A673 (cell line): ENCODE results near the gene THSD4. TPM values are rescaled to one million over a fixed set of nuclear protein-coding genes. Genes with fewer than 3 reads are reported as not detected.

Experiments used
- BruUV-seq: library from RNA; stranded (reverse); fragments of 400-500 nt; replicated peaks from 2 replicates; lab custom pipeline; 2021; lab: Mats Ljungman, UMichigan
- CTCF ChIA-PET: fragments of 300-600 bp; sonication (Branson Sonifier 250); formaldehyde crosslinking; loops from one replicate; lab custom pipeline; 2022; ENCODE audit warnings: antibody characterized with exemption; lab: Charles Lee
- POLR2A ChIA-PET: fragments of 300-600 bp; sonication (Branson Sonifier 250); formaldehyde crosslinking; loops from one replicate; lab custom pipeline; 2022; ENCODE audit warnings: antibody characterized with exemption; ENCODE audit not compliant: low non-redundant PET; lab: Charles Lee
- DNase-seq: peaks from one replicate; pipeline ENCODE4 v3.0.0-alpha.2; 2015; ENCODE audit warnings: low spot score
- H3K27ac ChIP-seq: fragments of 200-600 bp; sonication (generic); 2 replicates; pipeline ENCODE4 v1.5.1; 2016; ENCODE audit warnings: mixed run types, low read depth, mild to moderate bottlenecking, mixed read lengths, antibody characterized with exemption, low read length; ENCODE audit not compliant: poor library complexity, severe bottlenecking
- H3K27me3 ChIP-seq: fragments of 200-600 bp; sonication (generic); replicated peaks from 2 replicates; pipeline ENCODE4 v1.6.1; 2017; ENCODE audit warnings: mixed run types, low read depth, mild to moderate bottlenecking, mixed read lengths, antibody characterized with exemption, low read length; ENCODE audit not compliant: insufficient read depth, poor library complexity
- H3K36me3 ChIP-seq: fragments of 200-600 bp; sonication (generic); 2 replicates; pipeline ENCODE4 v1.6.1; 2016; ENCODE audit warnings: mixed run types, mild to moderate bottlenecking, mixed read lengths, antibody characterized with exemption, low read length; ENCODE audit not compliant: insufficient read depth, poor library complexity, severe bottlenecking
- H3K4me1 ChIP-seq: fragments of 200-600 bp; sonication (generic); 2 replicates; pipeline ENCODE4 v1.6.1; 2017; ENCODE audit warnings: mixed run types, mild to moderate bottlenecking, mixed read lengths, antibody characterized with exemption, low read length; ENCODE audit not compliant: insufficient read depth, poor library complexity, severe bottlenecking
- H3K4me3 ChIP-seq: fragments of 200-600 bp; sonication (generic); 2 replicates; pipeline ENCODE4 v1.5.1; 2016; ENCODE audit warnings: low read depth, mixed run types, mild to moderate bottlenecking, mixed read lengths, low read length; ENCODE audit not compliant: poor library complexity, severe bottlenecking
- H3K9me3 ChIP-seq: fragments of 200-600 bp; sonication (generic); 2 replicates; pipeline ENCODE4 v1.6.1; 2016; ENCODE audit warnings: mixed run types, low read depth, mild to moderate bottlenecking, mixed read lengths, antibody characterized with exemption, low read length; ENCODE audit not compliant: poor library complexity, severe bottlenecking
- EZH2 ChIP-seq: fragments of 200-600 bp; sonication (generic); IDR thresholded peaks from 2 replicates; pipeline ENCODE4 v1.6.1; 2017; ENCODE audit warnings: borderline replicate concordance, low read depth, mild to moderate bottlenecking, mixed read lengths, antibody characterized with exemption, low read length; ENCODE audit not compliant: poor library complexity, severe bottlenecking
- intact Hi-C: fragments of 100-400 bp; cut with micrococcal nuclease; formaldehyde crosslinking; loops from one replicate; pipeline ENCODE4 v1.10.0; 2022; ENCODE audit not compliant: unreplicated experiment
- total RNA-seq: library from RNA; stranded (reverse); gene quantifications from 2 replicates; pipeline ENCODE4 v1.2.3, GENCODE V29; 2021
- TF ChIP-seq, protein P1 (sequence below): fragments of 300-800, 200-600 bp; sonication (generic); conservative IDR thresholded peaks from 2 replicates; pipeline ENCODE4 v1.5.1; 2017; ENCODE audit warnings: low read depth, mild to moderate bottlenecking, antibody characterized with exemption, low read length, moderate library complexity, mixed read lengths

Gene THSD4
- total RNA-seq, 1 experiment from 2014 or later = 2.4 TPM

DNA sequence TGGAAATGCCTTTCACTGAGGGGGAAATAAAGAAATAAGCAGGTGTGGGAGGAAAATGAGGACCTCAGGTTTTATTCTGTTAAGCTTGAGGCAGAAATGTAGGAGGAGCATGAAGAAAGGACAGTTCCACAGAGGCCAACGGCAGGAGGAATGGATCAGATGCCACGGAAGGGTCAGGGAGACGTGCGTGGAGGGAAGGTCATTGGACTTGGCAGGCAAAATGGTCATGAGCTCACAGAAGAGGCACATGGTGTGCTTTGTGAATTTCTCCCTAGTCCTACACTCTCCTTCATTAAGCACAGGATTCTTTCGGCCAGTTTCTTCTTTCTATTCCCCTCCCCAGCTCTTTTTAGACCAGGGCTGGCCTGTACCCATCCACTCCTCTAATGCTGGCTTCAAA lies 32.5 kb upstream of the THSD4 start:
- ChIA-PET CTCF (no interaction called here), POLR2A (no interaction called here)
- H3K4me1 ChIP-seq = no peaks in the 10 kb centered on the region

DNA sequence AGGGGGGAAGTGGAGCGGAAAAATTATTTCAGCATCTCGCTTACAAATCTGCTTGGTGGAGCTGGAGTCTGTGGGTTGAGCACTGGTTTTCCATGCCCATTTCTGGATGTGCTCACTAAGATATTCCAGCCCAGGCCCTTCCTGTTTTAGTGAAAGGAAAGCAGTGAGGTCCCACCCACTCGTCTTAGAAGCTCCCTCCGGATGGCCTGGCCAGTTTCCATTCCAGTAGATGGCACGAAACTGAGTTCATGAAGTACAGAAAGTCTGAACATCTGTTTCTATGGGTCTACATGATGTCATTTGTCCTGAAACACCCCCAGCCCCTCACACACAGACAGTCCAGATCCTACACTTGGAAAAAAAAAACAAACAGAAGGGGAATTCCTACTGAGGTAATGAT lies 31.9 kb upstream of the THSD4 start:
- H3K27me3 ChIP-seq = no peaks in the 10 kb centered on the region
- intact Hi-C loops = no loop called here
- no peak overlapping the region for H3K4me3 ChIP-seq
- BruUV-seq = no TSS peak
- ChIA-PET POLR2A (no interaction called here), CTCF (no interaction called here)
- H3K27ac ChIP-seq = no peak overlapping the region
- TF ChIP-seq, protein P1, sequence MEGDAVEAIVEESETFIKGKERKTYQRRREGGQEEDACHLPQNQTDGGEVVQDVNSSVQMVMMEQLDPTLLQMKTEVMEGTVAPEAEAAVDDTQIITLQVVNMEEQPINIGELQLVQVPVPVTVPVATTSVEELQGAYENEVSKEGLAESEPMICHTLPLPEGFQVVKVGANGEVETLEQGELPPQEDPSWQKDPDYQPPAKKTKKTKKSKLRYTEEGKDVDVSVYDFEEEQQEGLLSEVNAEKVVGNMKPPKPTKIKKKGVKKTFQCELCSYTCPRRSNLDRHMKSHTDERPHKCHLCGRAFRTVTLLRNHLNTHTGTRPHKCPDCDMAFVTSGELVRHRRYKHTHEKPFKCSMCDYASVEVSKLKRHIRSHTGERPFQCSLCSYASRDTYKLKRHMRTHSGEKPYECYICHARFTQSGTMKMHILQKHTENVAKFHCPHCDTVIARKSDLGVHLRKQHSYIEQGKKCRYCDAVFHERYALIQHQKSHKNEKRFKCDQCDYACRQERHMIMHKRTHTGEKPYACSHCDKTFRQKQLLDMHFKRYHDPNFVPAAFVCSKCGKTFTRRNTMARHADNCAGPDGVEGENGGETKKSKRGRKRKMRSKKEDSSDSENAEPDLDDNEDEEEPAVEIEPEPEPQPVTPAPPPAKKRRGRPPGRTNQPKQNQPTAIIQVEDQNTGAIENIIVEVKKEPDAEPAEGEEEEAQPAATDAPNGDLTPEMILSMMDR = no peak
- no peak for TF ChIP-seq EZH2
- H3K9me3 ChIP-seq = no peaks in the 10 kb centered on the region
- no peaks in the 10 kb centered on the region for H3K36me3 ChIP-seq
- no peaks in the 10 kb centered on the region for H3K4me1 ChIP-seq
- DNase-seq = no peak

More for the DNA sequence above, 32.5 kb upstream of the THSD4 start:
- no TSS peak for BruUV-seq
- no peak for TF ChIP-seq EZH2
- TF ChIP-seq, protein P1 = no peak
- H3K4me3 ChIP-seq = no peak overlapping the region
- H3K36me3 ChIP-seq = no peaks in the 10 kb centered on the region
- no peak for DNase-seq
- H3K27ac ChIP-seq = no peak overlapping the region
- H3K27me3 ChIP-seq = no peaks in the 10 kb centered on the region
- no peaks in the 10 kb centered on the region for H3K9me3 ChIP-seq
- intact Hi-C loops = no loop called here

DNA sequence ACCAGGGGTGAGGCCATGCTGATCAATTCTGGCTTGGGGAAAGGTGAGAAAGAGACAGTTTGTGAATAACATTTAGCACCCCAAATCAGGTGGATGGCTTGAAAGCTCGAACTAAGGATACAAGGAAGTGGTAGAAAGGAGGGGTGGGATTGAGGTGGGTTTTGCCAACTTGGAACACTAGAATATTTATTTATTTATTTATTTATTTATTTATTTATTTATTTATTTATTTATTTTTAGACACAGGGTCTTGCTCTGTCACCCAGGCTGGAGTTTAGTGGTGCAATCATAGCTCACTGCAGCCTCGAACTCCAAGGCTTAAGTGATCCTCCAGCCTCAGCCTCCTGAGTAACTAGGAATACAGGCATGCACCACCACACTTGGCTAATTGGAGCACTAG lies 31.0 kb upstream of the THSD4 start:
- H3K9me3 ChIP-seq = no peaks in the 10 kb centered on the region
- ChIA-PET CTCF (no interaction called here), POLR2A (no interaction called here)
- intact Hi-C loops = no loop called here
- H3K36me3 ChIP-seq = no peaks in the 10 kb centered on the region
- no TSS peak for BruUV-seq
- no peaks in the 10 kb centered on the region for H3K4me1 ChIP-seq
- H3K4me3 ChIP-seq = no peak overlapping the region
- H3K27ac ChIP-seq = no peak overlapping the region
- DNase-seq = no peak
- TF ChIP-seq, protein P1 = no peak
- TF ChIP-seq EZH2 = no peak
- H3K27me3 ChIP-seq = no peaks in the 10 kb centered on the region
